ENCODE measurements around the gene POLD2.

GRCh38 chr7:44128721-44129582 is 5.6 kb upstream of the POLD2 start:
- TF ChIP-seq, protein P1, sequence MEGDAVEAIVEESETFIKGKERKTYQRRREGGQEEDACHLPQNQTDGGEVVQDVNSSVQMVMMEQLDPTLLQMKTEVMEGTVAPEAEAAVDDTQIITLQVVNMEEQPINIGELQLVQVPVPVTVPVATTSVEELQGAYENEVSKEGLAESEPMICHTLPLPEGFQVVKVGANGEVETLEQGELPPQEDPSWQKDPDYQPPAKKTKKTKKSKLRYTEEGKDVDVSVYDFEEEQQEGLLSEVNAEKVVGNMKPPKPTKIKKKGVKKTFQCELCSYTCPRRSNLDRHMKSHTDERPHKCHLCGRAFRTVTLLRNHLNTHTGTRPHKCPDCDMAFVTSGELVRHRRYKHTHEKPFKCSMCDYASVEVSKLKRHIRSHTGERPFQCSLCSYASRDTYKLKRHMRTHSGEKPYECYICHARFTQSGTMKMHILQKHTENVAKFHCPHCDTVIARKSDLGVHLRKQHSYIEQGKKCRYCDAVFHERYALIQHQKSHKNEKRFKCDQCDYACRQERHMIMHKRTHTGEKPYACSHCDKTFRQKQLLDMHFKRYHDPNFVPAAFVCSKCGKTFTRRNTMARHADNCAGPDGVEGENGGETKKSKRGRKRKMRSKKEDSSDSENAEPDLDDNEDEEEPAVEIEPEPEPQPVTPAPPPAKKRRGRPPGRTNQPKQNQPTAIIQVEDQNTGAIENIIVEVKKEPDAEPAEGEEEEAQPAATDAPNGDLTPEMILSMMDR (IDR thresholded peaks at IDR 0.05), result no peak
- no peak for TF ChIP-seq POLR2A (IDR thresholded peaks at IDR 0.05)
